MM.1S (cell line): ENCODE data around the gene GAP43.

ENCODE experiments used
- DNase-seq: peaks from one replicate; pipeline ENCODE4 v3.0.0-alpha.2; 2015
- H2AFZ ChIP-seq: fragments of 300-600 bp; sonication (generic); 2 replicates; pipeline ENCODE4 v1.6.0; 2016; ENCODE audit warnings: antibody characterized with exemption, low read length
- H3F3A ChIP-seq: fragments of 300-600 bp; sonication (generic); 2 replicates; pipeline ENCODE4 v1.6.1; 2016; ENCODE audit warnings: mild to moderate bottlenecking, antibody characterized with exemption, low read length, moderate library complexity, mixed read lengths; ENCODE audit not compliant: insufficient read depth
- H3K27ac ChIP-seq: fragments of 300-600 bp; sonication (generic); 2 replicates; pipeline ENCODE4 v1.5.1; 2016; ENCODE audit warnings: mild to moderate bottlenecking, low read length
- H3K27me3 ChIP-seq: fragments of 300-600 bp; sonication (generic); replicated peaks from 2 replicates; pipeline ENCODE4 v1.6.0; 2016; ENCODE audit warnings: low read length; ENCODE audit not compliant: insufficient read depth
- H3K36me3 ChIP-seq: fragments of 300-600 bp; sonication (generic); replicated peaks from 2 replicates; pipeline ENCODE4 v1.6.1; 2016; ENCODE audit warnings: mild to moderate bottlenecking, low read length, mixed read lengths; ENCODE audit not compliant: insufficient read depth
- H3K4me1 ChIP-seq: fragments of 300-600 bp; sonication (generic); 2 replicates; pipeline ENCODE4 v1.6.1; 2016; ENCODE audit warnings: low read length, mixed read lengths
- H3K4me2 ChIP-seq: fragments of 300-600 bp; sonication (generic); 2 replicates; pipeline ENCODE4 v1.6.0; 2016; ENCODE audit warnings: low read depth, low read length
- H3K4me3 ChIP-seq: fragments of 300-600 bp; sonication (generic); 2 replicates; pipeline ENCODE4 v1.5.1; 2016; ENCODE audit warnings: low read length, mixed read lengths
- H3K79me2 ChIP-seq: fragments of 300-600 bp; sonication (generic); 2 replicates; pipeline ENCODE4 v1.6.1; 2016; ENCODE audit warnings: mixed run types, low read length, mixed read lengths
- H3K9ac ChIP-seq: fragments of 300-600 bp; sonication (generic); 2 replicates; pipeline ENCODE4 v1.6.1; 2016; ENCODE audit warnings: low read length, mixed read lengths
- H3K9me2 ChIP-seq: fragments of 300-600 bp; sonication (generic); replicated peaks from 2 replicates; pipeline ENCODE4 v1.6.1; 2016; ENCODE audit warnings: mild to moderate bottlenecking, low read length, mixed read lengths; ENCODE audit not compliant: insufficient read depth
- H3K9me3 ChIP-seq: fragments of 300-600 bp; sonication (generic); replicated peaks from 2 replicates; pipeline ENCODE4 v1.6.1; 2016; ENCODE audit warnings: mild to moderate bottlenecking, low read length, mixed read lengths; ENCODE audit not compliant: insufficient read depth
- H4K20me1 ChIP-seq: fragments of 300-600 bp; sonication (generic); 2 replicates; pipeline ENCODE4 v1.6.1; 2016; ENCODE audit warnings: mild to moderate bottlenecking, low read length, moderate library complexity, mixed read lengths; ENCODE audit not compliant: insufficient read depth
- EZH2 ChIP-seq: fragments of 300-600 bp; sonication (generic); optimal IDR thresholded peaks from 2 replicates; pipeline ENCODE3; 2017; ENCODE audit warnings: low read depth, mild to moderate bottlenecking, antibody characterized with exemption, low read length, mixed read lengths
- EZH2phosphoT487 ChIP-seq: fragments of 300-600 bp; sonication (generic); IDR thresholded peaks from 2 replicates; pipeline ENCODE4 v1.6.1; 2018; ENCODE audit warnings: antibody characterized with exemption, low read length
- TF ChIP-seq, protein P1 (sequence below): fragments of 300-600 bp; sonication (generic); IDR thresholded peaks from 2 replicates; pipeline ENCODE4 v1.5.1; 2016; ENCODE audit warnings: antibody characterized with exemption, low read length, mixed read lengths

Gene GAP43

DNA sequence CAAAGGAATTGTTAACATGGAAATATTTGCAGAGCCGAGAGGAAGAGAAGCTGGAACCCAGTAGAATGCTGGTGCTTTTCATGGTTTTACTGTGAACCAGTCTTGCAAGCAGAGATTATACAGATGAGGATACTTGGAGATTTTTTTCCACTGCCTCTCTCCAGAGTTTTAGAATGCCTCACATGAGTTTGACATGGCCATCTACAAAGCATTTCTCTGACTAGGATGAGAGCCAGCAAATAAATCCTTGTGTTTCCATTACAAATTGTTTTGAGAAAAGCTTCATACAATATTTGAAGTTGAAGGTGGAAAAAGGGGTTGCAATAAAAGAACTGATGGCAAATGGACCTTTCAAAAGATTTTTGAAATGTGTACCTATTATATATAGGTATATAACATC is 45.0 kb upstream of the GAP43 start:
- DNase-seq: no peak

DNA sequence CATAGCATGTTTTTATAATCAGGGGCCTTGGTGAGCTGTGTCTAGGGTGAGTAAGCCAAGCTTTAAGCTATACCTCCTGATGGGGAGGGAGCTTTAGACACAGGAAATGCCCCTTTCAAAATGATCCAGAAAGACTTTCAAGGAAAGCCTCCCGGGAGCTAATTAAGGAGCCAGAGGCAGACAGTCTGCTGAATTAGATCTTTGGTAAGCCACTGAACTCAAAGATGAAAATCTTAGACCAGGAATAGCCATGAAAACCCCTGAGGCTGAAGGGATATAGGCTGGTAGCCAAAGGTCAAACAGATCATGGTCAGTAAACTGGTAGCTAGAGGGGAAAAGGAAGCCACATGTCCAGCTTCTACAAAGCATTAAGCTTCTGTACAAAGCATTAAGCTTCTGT is 42.7 kb upstream of the GAP43 start:
- H3K79me2 ChIP-seq: no peaks in the 10 kb centered on the region
- no peaks in the 10 kb centered on the region for H3K36me3 ChIP-seq
- H3K27ac ChIP-seq: no peak overlapping the region
- H3K4me3 ChIP-seq: no peak overlapping the region
- no peaks in the 10 kb centered on the region for H4K20me1 ChIP-seq
- H3K9me2 ChIP-seq: no peaks in the 10 kb centered on the region
- H3K4me1 ChIP-seq: no peaks in the 10 kb centered on the region
- DNase-seq: no peak
- H3F3A ChIP-seq: no peaks in the 10 kb centered on the region
- no peak overlapping the region for H3K4me2 ChIP-seq
- no peak overlapping the region for H2AFZ ChIP-seq
- H3K9ac ChIP-seq: no peak overlapping the region
- no peaks in the 10 kb centered on the region for H3K27me3 ChIP-seq
- TF ChIP-seq, protein P1, sequence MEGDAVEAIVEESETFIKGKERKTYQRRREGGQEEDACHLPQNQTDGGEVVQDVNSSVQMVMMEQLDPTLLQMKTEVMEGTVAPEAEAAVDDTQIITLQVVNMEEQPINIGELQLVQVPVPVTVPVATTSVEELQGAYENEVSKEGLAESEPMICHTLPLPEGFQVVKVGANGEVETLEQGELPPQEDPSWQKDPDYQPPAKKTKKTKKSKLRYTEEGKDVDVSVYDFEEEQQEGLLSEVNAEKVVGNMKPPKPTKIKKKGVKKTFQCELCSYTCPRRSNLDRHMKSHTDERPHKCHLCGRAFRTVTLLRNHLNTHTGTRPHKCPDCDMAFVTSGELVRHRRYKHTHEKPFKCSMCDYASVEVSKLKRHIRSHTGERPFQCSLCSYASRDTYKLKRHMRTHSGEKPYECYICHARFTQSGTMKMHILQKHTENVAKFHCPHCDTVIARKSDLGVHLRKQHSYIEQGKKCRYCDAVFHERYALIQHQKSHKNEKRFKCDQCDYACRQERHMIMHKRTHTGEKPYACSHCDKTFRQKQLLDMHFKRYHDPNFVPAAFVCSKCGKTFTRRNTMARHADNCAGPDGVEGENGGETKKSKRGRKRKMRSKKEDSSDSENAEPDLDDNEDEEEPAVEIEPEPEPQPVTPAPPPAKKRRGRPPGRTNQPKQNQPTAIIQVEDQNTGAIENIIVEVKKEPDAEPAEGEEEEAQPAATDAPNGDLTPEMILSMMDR: no peak
- no peak for TF ChIP-seq EZH2
- TF ChIP-seq EZH2phosphoT487: no peak
- no peaks in the 10 kb centered on the region for H3K9me3 ChIP-seq

More for the DNA sequence above, 45.0 kb upstream of the GAP43 start:
- H3K4me2 ChIP-seq: no peak overlapping the region
- no peaks in the 10 kb centered on the region for H3K9me3 ChIP-seq
- no peaks in the 10 kb centered on the region for H3K4me1 ChIP-seq
- no peaks in the 10 kb centered on the region for H4K20me1 ChIP-seq
- no peaks in the 10 kb centered on the region for H3K79me2 ChIP-seq
- H3K27ac ChIP-seq: no peak overlapping the region
- no peak overlapping the region for H3K9ac ChIP-seq
- no peak overlapping the region for H2AFZ ChIP-seq
- TF ChIP-seq EZH2phosphoT487 (no peak), EZH2 (no peak)
- TF ChIP-seq, protein P1: no peak
- H3K4me3 ChIP-seq: no peak overlapping the region
- no peaks in the 10 kb centered on the region for H3F3A ChIP-seq
- H3K36me3 ChIP-seq: no peaks in the 10 kb centered on the region
- no peaks in the 10 kb centered on the region for H3K27me3 ChIP-seq
- H3K9me2 ChIP-seq: no peaks in the 10 kb centered on the region

DNA sequence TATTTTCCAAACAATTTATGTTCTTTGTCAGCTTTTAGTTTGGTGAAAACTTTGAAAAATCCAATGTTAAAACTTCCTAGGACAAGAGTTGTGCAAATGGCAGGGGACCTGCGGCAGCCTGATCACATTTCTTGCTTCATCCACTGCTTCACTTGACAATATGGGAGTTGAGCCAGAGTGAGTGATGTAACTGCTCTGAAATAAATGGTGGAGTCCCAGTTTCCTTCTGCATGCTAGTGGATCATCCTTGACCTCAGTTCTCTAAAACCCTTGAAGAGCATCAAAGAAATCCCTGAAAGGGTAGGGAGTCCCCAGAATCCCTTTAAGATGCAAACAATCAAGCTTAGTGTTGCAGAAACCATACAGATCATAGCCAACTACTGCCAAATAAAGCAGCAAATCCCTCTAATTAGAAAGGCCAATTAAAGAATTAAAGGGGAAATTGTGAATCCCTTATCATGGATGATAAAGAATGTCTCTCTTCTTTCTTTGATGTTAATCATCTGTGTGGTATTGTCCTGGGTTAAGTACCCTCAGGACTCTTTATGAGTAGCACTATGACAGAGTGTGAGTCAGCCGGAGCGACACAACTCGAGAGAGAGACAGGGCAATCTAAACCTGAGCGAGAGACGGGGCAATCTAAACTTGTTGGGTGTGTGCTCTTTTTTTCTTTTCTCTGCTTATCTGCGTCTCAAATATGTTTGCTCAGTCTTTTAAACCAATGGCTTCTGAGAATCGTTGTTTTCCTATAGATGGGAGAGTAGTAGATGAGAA is 41.8 kb upstream of the GAP43 start:
- no peaks in the 10 kb centered on the region for H3K79me2 ChIP-seq
- no peak overlapping the region for H2AFZ ChIP-seq
- no peaks in the 10 kb centered on the region for H3K9me2 ChIP-seq
- no peaks in the 10 kb centered on the region for H3F3A ChIP-seq
- no peak for DNase-seq
- H3K4me3 ChIP-seq: no peak overlapping the region
- H3K36me3 ChIP-seq: no peaks in the 10 kb centered on the region
- no peaks in the 10 kb centered on the region for H3K27me3 ChIP-seq
- no peaks in the 10 kb centered on the region for H3K9me3 ChIP-seq
- no peak overlapping the region for H3K27ac ChIP-seq
- H3K4me1 ChIP-seq: no peaks in the 10 kb centered on the region
- no peak for TF ChIP-seq EZH2
- TF ChIP-seq, protein P1: no peak
- TF ChIP-seq EZH2phosphoT487: no peak
- no peak overlapping the region for H3K9ac ChIP-seq
- no peak overlapping the region for H3K4me2 ChIP-seq
- no peaks in the 10 kb centered on the region for H4K20me1 ChIP-seq
